T follicular helper cell (primary cell): Measurements from ENCODE around the gene LRRC59.
A peak's percentile ranks its signal among the peaks of the same experiment; 100 is the strongest.

Experiments
- DNase-seq: peaks from one replicate; pipeline ENCODE4 v3.0.0-alpha.2; 2020; ENCODE audit warnings: low read depth

Gene LRRC59

GRCh38 chr17:50386510-50386909 is 10.8 kb downstream of the LRRC59 start:
- DNase-seq: no peak

GRCh38 chr17:50382931-50383330 is 14.4 kb downstream of the LRRC59 start:
- DNase-seq: no peak

- DNase-seq: no peak
These were observed 15.4 kb downstream of the LRRC59 start for GRCh38 chr17:50381920-50382319.

GRCh38 chr17:50381260-50381815 is 16.0 kb downstream of the LRRC59 start:
- DNase-seq: no peak

GRCh38 chr17:50380369-50381259 is 16.7 kb downstream of the LRRC59 start:
- DNase-seq: no peak

- DNase-seq: no peak
These were observed 17.8 kb downstream of the LRRC59 start for GRCh38 chr17:50379351-50380132.

- no peak for DNase-seq
These were observed 21.3 kb downstream of the LRRC59 start for GRCh38 chr17:50375858-50376538.

- no peak for DNase-seq
These were observed 23.6 kb downstream of the LRRC59 start for GRCh38 chr17:50373705-50374104.

GRCh38 chr17:50372758-50373556 is 24.4 kb downstream of the LRRC59 start, which contains the start of the genes EME1 and MRPL27:
Gene EME1 (plus strand): TSS chr17:50373229. CDS start chr17:50375209, 1,980 bp downstream.
Gene MRPL27 (minus strand): TSS chr17:50373184. CDS start chr17:50373170, 14 bp downstream.
- DNase-seq: peak; percentile 76

GRCh38 chr17:50372222-50372757 is 25.0 kb downstream of the LRRC59 start:
- DNase-seq: no peak

GRCh38 chr17:50371526-50371925 is 25.8 kb downstream of the LRRC59 start:
- no peak for DNase-seq

GRCh38 chr17:50370052-50370451 is 27.3 kb downstream of the LRRC59 start:
- no peak for DNase-seq

GRCh38 chr17:50367401-50367800 is 29.9 kb downstream of the LRRC59 start:
- no peak for DNase-seq

- no peak for DNase-seq
These were observed 31.5 kb downstream of the LRRC59 start for GRCh38 chr17:50365649-50366393.

GRCh38 chr17:50365165-50365564 is 32.2 kb downstream of the LRRC59 start:
- DNase-seq: no peak

- no peak for DNase-seq
These were observed 32.6 kb downstream of the LRRC59 start for GRCh38 chr17:50364715-50365114.

- DNase-seq: no peak
These were observed 33.3 kb downstream of the LRRC59 start for GRCh38 chr17:50364061-50364458.

- no peak for DNase-seq
These were observed 33.9 kb downstream of the LRRC59 start for GRCh38 chr17:50363217-50364060.

- DNase-seq: no peak
These were observed 34.7 kb downstream of the LRRC59 start for GRCh38 chr17:50362661-50363060.
